Endodermal cell (in vitro differentiated cells): ENCODE data around the gene LIG3. TPM values are rescaled to one million over a fixed set of nuclear protein-coding genes. Genes with fewer than 3 reads are reported as not detected.

Experiments used
- DNase-seq: peaks from one replicate; pipeline ENCODE4 v3.0.0-alpha.2; 2017
- H3K27ac ChIP-seq: 2 replicates; pipeline ENCODE4 v1.5.1; 2013; ENCODE audit warnings: mild to moderate bottlenecking, low read depth, low read length, moderate library complexity
- H3K27me3 ChIP-seq: 2 replicates; pipeline ENCODE4 v1.6.1; 2013; ENCODE audit warnings: mild to moderate bottlenecking, low read length, moderate library complexity; ENCODE audit not compliant: insufficient read depth, control insufficient read depth, poor library complexity, severe bottlenecking
- H3K36me3 ChIP-seq: 2 replicates; pipeline ENCODE4 v1.7.0; 2013; ENCODE audit warnings: mild to moderate bottlenecking, low read length, moderate library complexity; ENCODE audit not compliant: control insufficient read depth, insufficient read depth
- H3K4me1 ChIP-seq: one replicate; pipeline ENCODE4 v1.7.0; 2013; ENCODE audit warnings: low read length; ENCODE audit not compliant: control insufficient read depth, insufficient read depth
- H3K4me3 ChIP-seq: 2 replicates; pipeline ENCODE4 v1.5.1; 2013; ENCODE audit warnings: mild to moderate bottlenecking, low read length, moderate library complexity
- H3K9ac ChIP-seq: 2 replicates; pipeline ENCODE4 v1.6.1; 2013; ENCODE audit warnings: mild to moderate bottlenecking, low read length, moderate library complexity; ENCODE audit not compliant: poor library complexity, severe bottlenecking; ENCODE audit errors: extremely low read depth
- H3K9me3 ChIP-seq: 2 replicates; pipeline ENCODE4 v1.6.1; 2013; ENCODE audit warnings: mild to moderate bottlenecking, low read length, moderate library complexity; ENCODE audit not compliant: control insufficient read depth
- H3K27ac Mint-ChIP-seq: 2 replicates; pipeline ENCODE4 v1.8.0; 2020; ENCODE audit warnings: mixed read lengths
- H3K27me3 Mint-ChIP-seq: 2 replicates; pipeline ENCODE4 v1.8.0; 2021; ENCODE audit warnings: mild to moderate bottlenecking, mixed read lengths; ENCODE audit not compliant: insufficient read depth
- H3K36me3 Mint-ChIP-seq: 2 replicates; pipeline ENCODE4 v1.8.0; 2020; ENCODE audit warnings: low read depth, mixed read lengths
- H3K4me1 Mint-ChIP-seq: 2 replicates; pipeline ENCODE4 v1.8.0; 2020; ENCODE audit warnings: mixed read lengths
- H3K4me3 Mint-ChIP-seq: 2 replicates; pipeline ENCODE4 v1.8.0; 2020; ENCODE audit warnings: mild to moderate bottlenecking, moderate library complexity, mixed read lengths
- H3K9me3 Mint-ChIP-seq: 2 replicates; pipeline ENCODE4 v1.8.0; 2020; ENCODE audit warnings: mild to moderate bottlenecking, mixed read lengths
- CTCF ChIP-seq: fragments of 200-600 bp; sonication (generic); conservative IDR thresholded peaks from 2 replicates; pipeline ENCODE4 v1.5.0; 2021; ENCODE audit warnings: antibody characterized with exemption, mild to moderate bottlenecking
- WGBS, 2 experiments: methylation state at CpG; one replicate each; pipeline versions ENCODE4 v1.1.5 to v1.1.7; 2013; ENCODE audit warnings: missing lambda C conversion rate in 2 of 2, mixed read lengths in 1 of 2; ENCODE audit not compliant: insufficient coverage in 1 of 2, insufficient read length in 1 of 2; 5-methylcytosine and 5-hydroxymethylcytosine counted together
- total RNA-seq, 2 donors: library from RNA; stranded (reverse); fragmentation: NEBNext Ultra II Directional in 1 of 2; extraction: Animal tissue kit (Norgen Biotek cat#: 25700) in 1 of 2; gene quantifications; 2 replicates in 1 of 2; 3 replicates in 1 of 2; pipeline ENCODE4 v1.2.1, GENCODE V29; 2021

The LIG3 gene
- total RNA-seq, 2 donors from 2014 or later, result 110 to 130 TPM

- WGBS, 2 experiments, result 93 to 96% methylated on average over 9 to 15 of the region's 15 CpGs
- Mint-ChIP-seq H3K9me3 (no peaks in the 10 kb centered on the region), H3K27ac (peak overlapping the region; percentile 74), H3K4me1 (no peaks in the 10 kb centered on the region), H3K27me3 (no peaks in the 10 kb centered on the region), H3K36me3 (peaks cover 84% of the 10 kb centered on the region), H3K4me3 (no peak overlapping the region)
- Histone ChIP-seq H3K9me3 (no peaks in the 10 kb centered on the region), H3K9ac (no peak overlapping the region), H3K4me3 (no peak overlapping the region), H3K27ac (no peak overlapping the region), H3K27me3 (no peaks in the 10 kb centered on the region), H3K4me1 (no peaks in the 10 kb centered on the region), H3K36me3 (peaks cover 81% of the 10 kb centered on the region)
- no peak for TF ChIP-seq CTCF
- DNase-seq, result no peak
Measured at GRCh38 chr17:35002876-35003551, 22.7 kb downstream of the LIG3 start.

- Mint-ChIP-seq H3K27ac (peak overlapping the region; percentile 74), H3K9me3 (no peaks in the 10 kb centered on the region), H3K4me3 (no peak overlapping the region), H3K27me3 (no peaks in the 10 kb centered on the region), H3K4me1 (no peaks in the 10 kb centered on the region), H3K36me3 (peaks cover 83% of the 10 kb centered on the region)
- no peak for TF ChIP-seq CTCF
- H3K4me1 ChIP-seq, result no peaks in the 10 kb centered on the region
- no peak overlapping the region for H3K4me3 ChIP-seq
- H3K27me3 ChIP-seq, result no peaks in the 10 kb centered on the region
- H3K27ac ChIP-seq, result no peak overlapping the region
- no peak for DNase-seq
- H3K9ac ChIP-seq, result no peak overlapping the region
- peaks cover 78% of the 10 kb centered on the region for H3K36me3 ChIP-seq
- no peaks in the 10 kb centered on the region for H3K9me3 ChIP-seq
- 97% methylated on average over 3 of the region's 4 CpGs; no CpG with 5 or more reads in 1 of the 2 experiments for WGBS, 2 experiments
Measured at GRCh38 chr17:35003778-35004177, 23.5 kb downstream of the LIG3 start.

GRCh38 chr17:35006345-35006744 lies 26.0 kb downstream of the LIG3 start:
- no peak for TF ChIP-seq CTCF
- Histone ChIP-seq H3K36me3 (peaks cover 79% of the 10 kb centered on the region), H3K4me1 (no peaks in the 10 kb centered on the region), H3K27me3 (no peaks in the 10 kb centered on the region), H3K4me3 (no peak overlapping the region), H3K9me3 (no peaks in the 10 kb centered on the region), H3K27ac (no peak overlapping the region), H3K9ac (no peak overlapping the region)
- 89 to 96% methylated on average over 4 of the region's 4 CpGs for WGBS, 2 experiments
- Mint-ChIP-seq H3K4me1 (peaks cover 7% of the 10 kb centered on the region), H3K4me3 (no peak overlapping the region), H3K9me3 (no peaks in the 10 kb centered on the region), H3K27ac (no peak overlapping the region), H3K27me3 (no peaks in the 10 kb centered on the region), H3K36me3 (peaks cover 84% of the 10 kb centered on the region)
- no peak for DNase-seq
